GM12878 (cell line): Measurements from ENCODE around the gene PTPRN2. TPM values are rescaled to one million over a fixed set of nuclear protein-coding genes. Genes with fewer than 3 reads are reported as not detected.

Experiments used
- ATAC-seq: fragments of 200-7000 bp; cut with Tn5 transposase; 3 replicates; pipeline ENCODE4 v1.9.1; 2020; ENCODE audit warnings: mild to moderate bottlenecking, moderate library complexity
- BruUV-seq: library from RNA; stranded (reverse); fragments of 400-500 nt; replicated peaks from 2 replicates; lab custom pipeline; 2021; lab: Mats Ljungman, UMichigan
- CTCF ChIA-PET: fragments of 300-600 bp; sonication (Branson Sonifier 250); formaldehyde crosslinking; extraction: SDS; loops from one replicate; lab custom pipeline; 2021; ENCODE audit warnings: inconsistent platforms; lab: Yijun Ruan, JAX
- POLR2A ChIA-PET: fragments of 350-600 bp; formaldehyde crosslinking; extraction: SDS; loops from one replicate; lab custom pipeline; 2021; ENCODE audit warnings: inconsistent platforms; lab: Charles Lee
- RAD21 ChIA-PET: fragments of 300-600 bp; sonication (Branson Sonifier 250); formaldehyde crosslinking; loops from one replicate; lab custom pipeline; 2023; ENCODE audit warnings: antibody characterized with exemption; ENCODE audit not compliant: unreplicated experiment; lab: Charles Lee
- SMC1A ChIA-PET: fragments of 300-600 bp; sonication (Branson Sonifier 250); formaldehyde crosslinking; loops from one replicate; lab custom pipeline; 2023; ENCODE audit not compliant: unreplicated experiment, uncharacterized antibody; lab: Charles Lee
- DNase-seq: peaks from one replicate; pipeline ENCODE4 v3.0.0-alpha.2; 2011; ENCODE audit warnings: low read depth, low spot score
- FAIRE-seq: peaks from 3 replicates; lab custom pipeline; 2011; peaks lifted over from hg19 to GRCh38; lab: Jason Lieb, UNC
- H2AFZ ChIP-seq: 2 replicates; pipeline ENCODE4 v1.6.0; 2011; ENCODE audit warnings: low read depth, low read length, control low read depth; ENCODE audit not compliant: control insufficient read depth
- H3K27ac ChIP-seq: 2 replicates; pipeline ENCODE4 v1.5.1; 2011; ENCODE audit warnings: control low read depth; ENCODE audit not compliant: control insufficient read depth, insufficient read depth
- H3K27me3 ChIP-seq, 2 experiments: replicated peaks in 1 of 2; 2 replicates each; pipeline versions ENCODE4 v1.6.0 to v1.6.1; 2011; ENCODE audit warnings: low read length in 1 of 2; ENCODE audit not compliant: control insufficient read depth in 2 of 2, insufficient read depth in 2 of 2
- H3K36me3 ChIP-seq, 2 experiments: 2 replicates each; pipeline ENCODE4 v1.5.1; 2011; ENCODE audit warnings: low read length in 1 of 2; ENCODE audit not compliant: control insufficient read depth in 2 of 2, insufficient read depth in 2 of 2
- H3K4me1 ChIP-seq: 2 replicates; pipeline ENCODE4 v1.6.1; 2011; ENCODE audit warnings: mild to moderate bottlenecking, low read length, moderate library complexity, mixed read lengths; ENCODE audit not compliant: control insufficient read depth, insufficient read depth
- H3K4me2 ChIP-seq: 2 replicates; pipeline ENCODE4 v1.6.0; 2011; ENCODE audit warnings: control low read depth; ENCODE audit not compliant: control insufficient read depth, insufficient read depth
- H3K4me3 ChIP-seq: fragments of 200-600 bp; sonication (generic); 2 replicates; pipeline ENCODE4 v1.5.1; 2016
- H3K79me2 ChIP-seq: 2 replicates; pipeline ENCODE4 v1.6.0; 2011; ENCODE audit warnings: low read length; ENCODE audit not compliant: control insufficient read depth, insufficient read depth
- H3K9ac ChIP-seq: 2 replicates; pipeline ENCODE4 v1.8.0; 2011; ENCODE audit warnings: low read length, control low read depth, mixed read lengths; ENCODE audit not compliant: control insufficient read depth, insufficient read depth
- H3K9me3 ChIP-seq: replicated peaks from 3 replicates; pipeline ENCODE4 v1.5.1; 2011; ENCODE audit warnings: mild to moderate bottlenecking, low read length; ENCODE audit not compliant: control insufficient read depth, insufficient read depth
- H4K20me1 ChIP-seq: 2 replicates; pipeline ENCODE4 v1.6.0; 2011; ENCODE audit not compliant: control insufficient read depth, insufficient read depth
- ATF2 ChIP-seq: IDR thresholded peaks from 2 replicates; pipeline ENCODE4 v1.6.1; 2012; ENCODE audit warnings: low read length, inconsistent platforms
- ATF3 ChIP-seq: IDR thresholded peaks from 2 replicates; pipeline ENCODE4 v1.6.1; 2011; ENCODE audit warnings: low read depth, mild to moderate bottlenecking, low read length, moderate library complexity, borderline replicate concordance; ENCODE audit errors: extremely low read depth
- BCL11A ChIP-seq: IDR thresholded peaks from 2 replicates; pipeline ENCODE4 v1.6.1; 2011; ENCODE audit warnings: low read depth, low read length
- ESRRA ChIP-seq: IDR thresholded peaks from 2 replicates; pipeline ENCODE4 v1.6.1; 2012; ENCODE audit warnings: mild to moderate bottlenecking, low read length, improper control_type of control experiment
- HCFC1 ChIP-seq: fragments of 150-350 bp; IDR thresholded peaks from 2 replicates; pipeline ENCODE4 v1.6.1; 2014; ENCODE audit warnings: low read length
- RAD21 ChIP-seq: IDR thresholded peaks from 2 replicates; pipeline ENCODE4 v1.6.1; 2011; ENCODE audit warnings: mild to moderate bottlenecking, low read depth, low read length, moderate library complexity; ENCODE audit not compliant: insufficient read depth
- TAF1 ChIP-seq: IDR thresholded peaks from 2 replicates; pipeline ENCODE4 v1.6.1; 2011; ENCODE audit warnings: mild to moderate bottlenecking, low read depth, low read length, borderline replicate concordance
- YY1 ChIP-seq: IDR thresholded peaks from 2 replicates; pipeline ENCODE4 v1.6.1; 2011; ENCODE audit warnings: low read depth, mild to moderate bottlenecking, low read length
- ZNF384 ChIP-seq: IDR thresholded peaks from 2 replicates; pipeline ENCODE4 v1.6.1; 2012; ENCODE audit warnings: low read depth, mild to moderate bottlenecking, low read length, improper control_type of control experiment, borderline replicate concordance
- ZNF687 ChIP-seq: fragments of 450-650 bp; IDR thresholded peaks from 2 replicates; pipeline ENCODE4 v1.6.1; 2017; ENCODE audit warnings: mild to moderate bottlenecking, moderate library complexity
- WGBS: methylation state at CpG from one replicate; pipeline ENCODE4 v1.1.6; 2016; ENCODE audit warnings: low lambda C conversion rate; ENCODE audit not compliant: insufficient replicate concordance, insufficient coverage; ENCODE audit errors: missing lambda C conversion rate; 5-methylcytosine and 5-hydroxymethylcytosine counted together
- in situ Hi-C: fragments of 300-500 bp; cut with MboI; formaldehyde crosslinking; loops from 9 replicates; pipeline ENCODE4 v1.14.3; 2018; ENCODE audit warnings: mixed read lengths
- intact Hi-C: fragments of 100-400 bp; cut with micrococcal nuclease; formaldehyde crosslinking; loops from one replicate; pipeline ENCODE4 v1.14.2; 2022; ENCODE audit not compliant: unreplicated experiment
- polyA plus RNA-seq, 11 experiments: library from polyadenylated mRNA; depleted of rRNA in 4 of 11; unstranded in 6 of 11; stranded (reverse) in 5 of 11; fragments of >200 nt; fragmentation: Nextera tagmentation in 4 of 11; fragmentation: Illumina TruSeq in 1 of 11; extraction: Ambion mirVana in 4 of 11; extraction: Trizol in 1 of 11; gene quantifications; 1 replicate in 1 of 11; 2 replicates in 10 of 11; pipeline versions ENCODE4 v1.2.1 to v1.2.3, GENCODE V29; 2011 to 2016; ENCODE audit warnings: inconsistent platforms in 2 of 11, missing spikeins in 2 of 11, low read depth in 1 of 11
- total RNA-seq, 4 experiments: library from RNA; depleted of rRNA in 3 of 4; stranded (reverse); fragments of >200 nt in 3 of 4; fragmentation: Illumina TruSeq in 1 of 4; extraction: Trizol in 1 of 4; gene quantifications; 2 replicates each; pipeline versions ENCODE4 v1.2.1 to v1.2.3, GENCODE V29; 2013 to 2021

Gene PTPRN2
- total and polyA plus RNA-seq, 10 of the 15 experiments (the other 5 are each of a cell fraction or from before 2014, with no cell fraction given), result 5.4 TPM; not detected in 9

GRCh38 chr7:157542068-157543021, 1045.3 kb downstream of the PTPRN2 start:
- no peaks in the 10 kb centered on the region; the same call in 2 of the 3 replicates for H3K9me3 ChIP-seq
- no peaks in the 10 kb centered on the region for H3K4me1 ChIP-seq
- TF ChIP-seq ZNF384, result no peak
- no peak for TF ChIP-seq TAF1
- no peak for TF ChIP-seq RAD21
- TF ChIP-seq ATF3, result no peak
- TF ChIP-seq ZNF687, result no peak
- no peak for TF ChIP-seq YY1
- TF ChIP-seq BCL11A, result no peak
- no peak for TF ChIP-seq HCFC1
- TF ChIP-seq ESRRA, result no peak
- TF ChIP-seq ATF2, result no peak
- TF ChIP-seq, all 136 proteins: peak for 0
- intact Hi-C loops (no loop called here), in situ Hi-C loops (no loop called here)
- no peaks in the 10 kb centered on the region for H4K20me1 ChIP-seq
- H3K9ac ChIP-seq, result no peak overlapping the region
- CTCF ChIA-PET, result no interaction called here
- H3K4me2 ChIP-seq, result no peak overlapping the region
- H3K79me2 ChIP-seq, result no peaks in the 10 kb centered on the region
- WGBS, result 63% methylated on average over 33 of the region's 33 CpGs
- no peak for FAIRE-seq
- H3K36me3 ChIP-seq, result no peaks in the 10 kb centered on the region
- H3K27me3 ChIP-seq, result no peaks in the 10 kb centered on the region
- H2AFZ ChIP-seq, result no peak overlapping the region
- RAD21 ChIA-PET, result no interaction called here
- H3K4me3 ChIP-seq, result no peak overlapping the region
- DNase-seq, result no peak
- no peak overlapping the region for H3K27ac ChIP-seq
- BruUV-seq, result no TSS peak
- no peak for ATAC-seq
- POLR2A ChIA-PET, result no interaction called here
- SMC1A ChIA-PET, result no interaction called here
